Measurements from ENCODE around the gene HYKK. TPM values are rescaled to one million over a fixed set of nuclear protein-coding genes. Genes with fewer than 3 reads are reported as not detected.
A peak's percentile ranks its signal among the peaks of the same experiment; 100 is the strongest.

The HYKK gene
- total and polyA plus RNA-seq, 2 of the 13 experiments (the other 11 are each of a cell fraction or from before 2014, with no cell fraction given) = 3.5 to 5.4 TPM

- TF ChIP-seq KLF16 (CRISPR knock-in tag; IDR thresholded peaks at IDR 0.05) (peak in 1 of 2 experiments; percentile 27; a peak in 1 of 4 replicates), HOMEZ (CRISPR knock-in tag; IDR thresholded peaks at IDR 0.05; ENCODE audit: low read depth) (no peak), ARHGAP35 (CRISPR knock-in tag; IDR thresholded peaks at IDR 0.05; ENCODE audit: borderline replicate concordance) (no peak; the same call in 1 of the 2 replicates), SATB2 (CRISPR knock-in tag; IDR thresholded peaks at IDR 0.05) (no peak), ZNF281 (CRISPR knock-in tag; IDR thresholded peaks at IDR 0.05; ENCODE audit: borderline replicate concordance) (no peak), ZNF143 (CRISPR knock-in tag; IDR thresholded peaks at IDR 0.05) (no peak), SMAD3 (CRISPR knock-in tag; IDR thresholded peaks at IDR 0.05) (0 out of 2 replicates have a peak, but pooled peaks have one; percentile 22), BRD4 (CRISPR knock-in tag; IDR thresholded peaks at IDR 0.05) (no peak; the same call in 1 of the 2 replicates), TRAFD1 (CRISPR knock-in tag; IDR thresholded peaks at IDR 0.05; ENCODE audit: borderline replicate concordance) (no peak), SIX4 (CRISPR knock-in tag; IDR thresholded peaks at IDR 0.05) (no peak), MTA1 (CRISPR knock-in tag; IDR thresholded peaks at IDR 0.05; ENCODE audit: borderline replicate concordance) (no peak), THAP11 (CRISPR knock-in tag; IDR thresholded peaks at IDR 0.05) (peak; percentile 67; the same call in 1 of the 2 replicates), ZNF337 (CRISPR knock-in tag; IDR thresholded peaks at IDR 0.05; ENCODE audit: borderline replicate concordance, low read depth) (no peak), FOXP4 (CRISPR knock-in tag; IDR thresholded peaks at IDR 0.05) (no peak), CHCHD3 (CRISPR knock-in tag; IDR thresholded peaks at IDR 0.05) (no peak; the same call in 1 of the 2 replicates), ZFP91 (CRISPR knock-in tag; IDR thresholded peaks at IDR 0.05; ENCODE audit: borderline replicate concordance) (peak; percentile 88; the same call in 1 of the 2 replicates), IKZF1 (IDR thresholded peaks at IDR 0.05) (no peak), HNF4A (CRISPR knock-in tag; IDR thresholded peaks at IDR 0.05) (no peak), MEIS2 (CRISPR knock-in tag; IDR thresholded peaks at IDR 0.05) (no peak), ZNF567 (CRISPR knock-in tag; IDR thresholded peaks at IDR 0.05; ENCODE audit: borderline replicate concordance) (no peak)
Measured at GRCh38 chr15:78540141-78540870, 32.9 kb downstream of the HYKK start, which contains the start of gene PSMA4 (continued).

All from HepG2 (cell line).